ENCODE results near the gene SCOC.

GRCh38 chr4:140408974-140409373 lies 35.5 kb downstream of the SCOC start:
- no peak for TF ChIP-seq POLR2A (IDR thresholded peaks at IDR 0.05; ENCODE audit: low read depth, low read length)
- no peak for TF ChIP-seq SUZ12 (IDR thresholded peaks at IDR 0.05; ENCODE audit: unreplicated experiment)
- TF ChIP-seq, protein P1, sequence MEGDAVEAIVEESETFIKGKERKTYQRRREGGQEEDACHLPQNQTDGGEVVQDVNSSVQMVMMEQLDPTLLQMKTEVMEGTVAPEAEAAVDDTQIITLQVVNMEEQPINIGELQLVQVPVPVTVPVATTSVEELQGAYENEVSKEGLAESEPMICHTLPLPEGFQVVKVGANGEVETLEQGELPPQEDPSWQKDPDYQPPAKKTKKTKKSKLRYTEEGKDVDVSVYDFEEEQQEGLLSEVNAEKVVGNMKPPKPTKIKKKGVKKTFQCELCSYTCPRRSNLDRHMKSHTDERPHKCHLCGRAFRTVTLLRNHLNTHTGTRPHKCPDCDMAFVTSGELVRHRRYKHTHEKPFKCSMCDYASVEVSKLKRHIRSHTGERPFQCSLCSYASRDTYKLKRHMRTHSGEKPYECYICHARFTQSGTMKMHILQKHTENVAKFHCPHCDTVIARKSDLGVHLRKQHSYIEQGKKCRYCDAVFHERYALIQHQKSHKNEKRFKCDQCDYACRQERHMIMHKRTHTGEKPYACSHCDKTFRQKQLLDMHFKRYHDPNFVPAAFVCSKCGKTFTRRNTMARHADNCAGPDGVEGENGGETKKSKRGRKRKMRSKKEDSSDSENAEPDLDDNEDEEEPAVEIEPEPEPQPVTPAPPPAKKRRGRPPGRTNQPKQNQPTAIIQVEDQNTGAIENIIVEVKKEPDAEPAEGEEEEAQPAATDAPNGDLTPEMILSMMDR (IDR thresholded peaks at IDR 0.05 in 2 of 3, conservative IDR thresholded peaks at IDR 0.05 in 1 of 3; ENCODE audit: control insufficient read depth in 2 of 3, extremely low read depth in 1 of 3, insufficient read depth in 1 of 3, low read depth in 3 of 3, low read length in 3 of 3), result no peak
- TF ChIP-seq, protein P2, sequence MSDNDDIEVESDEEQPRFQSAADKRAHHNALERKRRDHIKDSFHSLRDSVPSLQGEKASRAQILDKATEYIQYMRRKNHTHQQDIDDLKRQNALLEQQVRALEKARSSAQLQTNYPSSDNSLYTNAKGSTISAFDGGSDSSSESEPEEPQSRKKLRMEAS (IDR thresholded peaks at IDR 0.05; ENCODE audit: low read depth, low read length), result no peak

Data from GM12878 (cell line).